ENCODE results near the gene GPR151. TPM values are rescaled to one million over a fixed set of nuclear protein-coding genes. Genes with fewer than 3 reads are reported as not detected.

Gene GPR151
- total and polyA plus RNA-seq, 2 of the 13 experiments (the other 11 are each of a cell fraction or from before 2014, with no cell fraction given) = not detected

GRCh38 chr5:146521403-146522106 lies 5.6 kb upstream of the GPR151 start (continued):
- TF ChIP-seq ZNF512B (CRISPR knock-in tag; IDR thresholded peaks at IDR 0.05; ENCODE audit: borderline replicate concordance) (no peak), ZNF121 (CRISPR knock-in tag; IDR thresholded peaks at IDR 0.05) (no peak), KDM3A (CRISPR knock-in tag; IDR thresholded peaks at IDR 0.05; ENCODE audit: low read depth) (no peak), ARID5B (CRISPR knock-in tag; IDR thresholded peaks at IDR 0.05) (no peak)

GRCh38 chr5:146520731-146521130 lies 4.7 kb upstream of the GPR151 start:
- H3K36me3 ChIP-seq (replicated peaks in 1 of 2; ENCODE audit: control insufficient read depth in 1 of 2, insufficient read depth in 2 of 2, low read length in 2 of 2) = no peaks in the 10 kb centered on the region
- no peaks in the 10 kb centered on the region for H4K20me1 ChIP-seq (ENCODE audit: insufficient read depth, low read length)
- peaks cover 21% of the 10 kb centered on the region for H3K4me1 ChIP-seq (ENCODE audit: insufficient read depth, low read length)
- H3K9me3 ChIP-seq (ENCODE audit: low read length) = no peaks in the 10 kb centered on the region
- no peaks in the 10 kb centered on the region for H3K27me3 ChIP-seq (ENCODE audit: control insufficient read depth in 1 of 2, insufficient read depth in 2 of 2, low read length in 2 of 2)
- WGBS (ENCODE audit: low lambda C conversion rate) = 0% methylated on average over 2 of the region's 2 CpGs
- no peak overlapping the region for H2AFZ ChIP-seq (ENCODE audit: low read length)
- no peak overlapping the region for H3K4me3 ChIP-seq (replicated peaks in 1 of 3; ENCODE audit: insufficient read depth in 1 of 3, low read depth in 2 of 3, low read length in 3 of 3)
- no peaks in the 10 kb centered on the region for H3K79me2 ChIP-seq (ENCODE audit: insufficient read depth, low read length)
- H3K9ac ChIP-seq (ENCODE audit: insufficient read depth, low read depth, low read length) = no peak overlapping the region
- intact Hi-C loops (cut with micrococcal nuclease; ENCODE audit: unreplicated experiment) (no loop called here), in situ Hi-C loops (cut with HindIII; ENCODE audit: extremely low pct_ligation_motif_present, low pct_unique_long_range_greater_than_20kb) (no loop called here)
- peak; percentile 79 for ATAC-seq
- ChIA-PET CTCF (ENCODE audit: low intra/inter-chr PET ratio, low total read pairs) (no interaction called here), POLR2A (no interaction called here)
- no peak overlapping the region for H3K27ac ChIP-seq (ENCODE audit: extremely low read length, insufficient read depth, low read length)
- FAIRE-seq = peak; percentile 18
- peak overlapping the region; percentile 50; the same call in 1 of the 2 replicates for H3K4me2 ChIP-seq (ENCODE audit: low read depth, low read length)
- BruUV-seq (replicated peaks) = no TSS peak
- DNase-seq (ENCODE audit: low spot score) = peak; percentile 65
- TF ChIP-seq ZSCAN12 (CRISPR knock-in tag; IDR thresholded peaks at IDR 0.05) (no peak), ZNF558 (CRISPR knock-in tag; IDR thresholded peaks at IDR 0.05; ENCODE audit: borderline replicate concordance) (no peak), SMARCC2 (IDR thresholded peaks at IDR 0.05) (no peak), ZNF451 (CRISPR knock-in tag; IDR thresholded peaks at IDR 0.05) (no peak), IRF2 (CRISPR knock-in tag; IDR thresholded peaks at IDR 0.05) (no peak), GFI1 (CRISPR knock-in tag; IDR thresholded peaks at IDR 0.05; ENCODE audit: borderline replicate concordance) (no peak), JDP2 (CRISPR knock-in tag; IDR thresholded peaks at IDR 0.05; ENCODE audit: borderline replicate concordance) (no peak), TEAD3 (CRISPR knock-in tag; optimal IDR thresholded peaks at IDR 0.05; ENCODE audit: borderline replicate concordance) (peak; percentile 78), CREB1 (IDR thresholded peaks at IDR 0.05) (0 out of 2 replicates have a peak, but pooled peaks have one; percentile 9), CREB1 (CRISPR knock-in tag; IDR thresholded peaks at IDR 0.05) (no peak), DPF2 (CRISPR knock-in tag; IDR thresholded peaks at IDR 0.05; ENCODE audit: borderline replicate concordance, low read depth) (no peak), SOX5 (CRISPR knock-in tag; IDR thresholded peaks at IDR 0.05; ENCODE audit: borderline replicate concordance) (0 out of 2 replicates have a peak, but pooled peaks have one; percentile 19), FOSL1 (CRISPR knock-in tag; IDR thresholded peaks at IDR 0.05; ENCODE audit: borderline replicate concordance) (0 out of 2 replicates have a peak, but pooled peaks have one; percentile 25)
